ENCODE data around the gene MCOLN3. TPM values are rescaled to one million over a fixed set of nuclear protein-coding genes. Genes with fewer than 3 reads are reported as not detected.

The MCOLN3 gene
- total RNA-seq, 1 experiment from 2014 or later: 2.4 TPM

DNA sequence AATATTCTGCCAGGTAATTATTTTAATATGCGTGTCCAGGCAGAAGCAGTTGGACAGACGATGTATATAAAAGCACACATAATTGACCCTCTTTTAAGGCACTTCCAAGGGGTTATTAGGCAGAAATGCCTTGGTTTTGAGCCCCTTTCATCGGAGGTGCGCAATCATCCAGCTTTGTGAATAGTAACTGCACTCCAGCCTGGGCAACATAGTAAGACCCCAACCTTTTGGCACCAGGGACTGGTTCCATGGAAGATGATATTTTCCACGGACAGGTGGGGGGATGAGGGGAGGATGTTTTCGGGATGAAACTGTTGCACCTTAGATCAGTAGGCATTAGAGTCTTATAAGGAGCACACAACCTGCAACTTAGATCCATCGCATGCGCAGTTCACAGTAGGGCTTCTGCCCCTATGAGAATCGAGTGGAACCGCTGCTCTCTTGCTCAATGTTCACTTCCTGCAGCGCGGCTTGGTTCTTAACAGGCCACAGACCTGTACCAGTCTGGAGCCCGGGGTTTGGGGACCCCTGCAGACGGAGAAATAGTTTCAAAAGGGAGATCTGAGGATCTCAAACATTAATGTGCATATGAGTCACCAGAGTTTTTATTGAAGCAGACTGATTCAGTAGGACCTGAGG lies 49.5 kb downstream of the MCOLN3 start:
- no peaks in the 10 kb centered on the region for H3K36me3 ChIP-seq (ENCODE audit: low read depth, low read length)
- POLR2A ChIA-PET (ENCODE audit: unreplicated experiment): interaction anchor here (0.8 kb wide), 1 partner anchor 287 kb away, joined by 5 read pairs; no protein-coding TSS in a partner anchor
- TF ChIP-seq, protein P1, sequence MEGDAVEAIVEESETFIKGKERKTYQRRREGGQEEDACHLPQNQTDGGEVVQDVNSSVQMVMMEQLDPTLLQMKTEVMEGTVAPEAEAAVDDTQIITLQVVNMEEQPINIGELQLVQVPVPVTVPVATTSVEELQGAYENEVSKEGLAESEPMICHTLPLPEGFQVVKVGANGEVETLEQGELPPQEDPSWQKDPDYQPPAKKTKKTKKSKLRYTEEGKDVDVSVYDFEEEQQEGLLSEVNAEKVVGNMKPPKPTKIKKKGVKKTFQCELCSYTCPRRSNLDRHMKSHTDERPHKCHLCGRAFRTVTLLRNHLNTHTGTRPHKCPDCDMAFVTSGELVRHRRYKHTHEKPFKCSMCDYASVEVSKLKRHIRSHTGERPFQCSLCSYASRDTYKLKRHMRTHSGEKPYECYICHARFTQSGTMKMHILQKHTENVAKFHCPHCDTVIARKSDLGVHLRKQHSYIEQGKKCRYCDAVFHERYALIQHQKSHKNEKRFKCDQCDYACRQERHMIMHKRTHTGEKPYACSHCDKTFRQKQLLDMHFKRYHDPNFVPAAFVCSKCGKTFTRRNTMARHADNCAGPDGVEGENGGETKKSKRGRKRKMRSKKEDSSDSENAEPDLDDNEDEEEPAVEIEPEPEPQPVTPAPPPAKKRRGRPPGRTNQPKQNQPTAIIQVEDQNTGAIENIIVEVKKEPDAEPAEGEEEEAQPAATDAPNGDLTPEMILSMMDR (conservative IDR thresholded peaks at IDR 0.05; ENCODE audit: low read depth, low read length): no peak
- TF ChIP-seq EZH2 (IDR thresholded peaks at IDR 0.05; ENCODE audit: low read length, unreplicated experiment) (no peak), EZH2phosphoT487 (IDR thresholded peaks at IDR 0.05; ENCODE audit: borderline replicate concordance, low read length) (no peak)
- H3F3A ChIP-seq (ENCODE audit: low read length, unreplicated experiment): no peaks in the 10 kb centered on the region
- DNase-seq (peak; percentile 41), ATAC-seq (no peak)
- H3K27ac ChIP-seq (ENCODE audit: low read length): no peak overlapping the region
- H3K9me2 ChIP-seq (replicated peaks; ENCODE audit: low read length): no peaks in the 10 kb centered on the region
- H4K20me1 ChIP-seq (ENCODE audit: low read length): no peaks in the 10 kb centered on the region
- no peaks in the 10 kb centered on the region for H3K27me3 ChIP-seq (ENCODE audit: low read length)
- intact Hi-C loops (cut with micrococcal nuclease): no loop called here
- CTCF ChIA-PET: interaction anchor here (1.3 kb wide), 1 partner anchor 54 kb away, joined by 4 read pairs; no protein-coding TSS in a partner anchor
- no peaks in the 10 kb centered on the region for H3K9me3 ChIP-seq (ENCODE audit: low read length)
- H3K4me2 ChIP-seq (ENCODE audit: low read length): peak overlapping the region; percentile 88
- no TSS peak for BruUV-seq (replicated peaks)
- H2AFZ ChIP-seq (ENCODE audit: low read length): peak overlapping the region; percentile 97
- peak overlapping the region; percentile 77 for H3K4me3 ChIP-seq (ENCODE audit: low read length)
- 0 out of 2 replicates have a peak, but pooled peaks cover 3% of the 10 kb centered on the region for H3K79me2 ChIP-seq (ENCODE audit: low read length)
- peaks cover 17% of the 10 kb centered on the region for H3K4me1 ChIP-seq (ENCODE audit: insufficient read depth, low read length)
- H3K9ac ChIP-seq (ENCODE audit: low read length): no peak overlapping the region

DNA sequence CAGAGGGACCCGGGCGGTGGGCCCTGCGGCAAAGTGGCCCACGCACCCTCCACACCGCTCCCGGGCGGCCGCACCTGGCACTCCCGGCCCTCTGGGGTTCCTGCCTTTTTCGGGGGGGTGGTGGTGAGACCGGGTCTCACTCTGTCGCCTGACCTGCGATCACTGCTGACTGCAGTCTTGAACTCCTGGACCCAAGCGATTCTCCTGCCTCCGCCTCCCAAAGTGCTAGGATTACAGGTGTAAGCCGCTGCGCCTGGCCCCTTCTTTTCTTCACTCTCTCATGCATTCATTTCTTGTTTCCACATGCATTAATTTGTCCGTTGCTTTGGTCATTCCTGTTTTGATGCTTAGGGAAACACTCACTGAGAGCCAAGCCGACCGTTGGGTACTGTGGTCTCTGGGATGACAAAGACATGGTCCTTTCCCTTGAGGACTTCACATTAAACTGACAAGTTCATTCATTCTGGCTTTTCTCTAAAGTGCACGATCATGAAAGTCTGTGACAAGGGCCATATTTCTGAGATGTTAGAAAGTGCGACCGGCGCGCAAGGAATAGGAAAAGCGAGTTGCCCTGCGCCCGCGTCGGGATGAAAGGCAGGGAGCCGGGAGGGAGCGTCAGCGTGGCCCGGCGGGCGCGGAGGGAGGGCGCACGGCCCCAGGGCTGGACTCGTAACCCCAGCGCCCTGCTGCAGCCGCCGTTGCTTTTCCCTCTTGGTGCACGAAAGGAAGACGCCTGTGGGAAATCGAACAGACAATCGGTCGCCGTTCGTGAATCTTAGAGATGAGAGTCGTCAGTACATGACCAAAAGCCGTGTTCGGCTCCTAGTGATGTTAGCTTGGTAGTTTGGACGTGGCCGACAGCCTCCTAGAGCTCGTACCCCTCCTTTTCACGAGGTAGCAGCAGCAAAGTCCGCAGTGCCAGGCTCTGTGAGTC lies 50.4 kb downstream of the MCOLN3 start:
- H3K4me2 ChIP-seq (ENCODE audit: low read length): peak overlapping the region; percentile 88
- CTCF ChIA-PET: interaction anchor here (1.3 kb wide), 1 partner anchor 53 kb away, joined by 4 read pairs; no protein-coding TSS in a partner anchor

More for the DNA sequence above, 50.4 kb downstream of the MCOLN3 start:
- H3F3A ChIP-seq (ENCODE audit: low read length, unreplicated experiment): no peaks in the 10 kb centered on the region
- no peaks in the 10 kb centered on the region for H3K9me3 ChIP-seq (ENCODE audit: low read length)
- H3K27ac ChIP-seq (ENCODE audit: low read length): no peak overlapping the region
- no TSS peak for BruUV-seq (replicated peaks)
- ATAC-seq: peak; percentile 27
- peak overlapping the region; percentile 77 for H3K4me3 ChIP-seq (ENCODE audit: low read length)
- DNase-seq: peak; percentile 14
- 0 out of 2 replicates have a peak, but pooled peaks cover 3% of the 10 kb centered on the region for H3K79me2 ChIP-seq (ENCODE audit: low read length)
- H3K9ac ChIP-seq (ENCODE audit: low read length): 0 out of 2 replicates have a peak overlapping the region, but pooled peaks have one; percentile 20
- POLR2A ChIA-PET (ENCODE audit: unreplicated experiment): interaction anchor here (0.8 kb wide), 1 partner anchor 287 kb away, joined by 5 read pairs; no protein-coding TSS in a partner anchor
- no peaks in the 10 kb centered on the region for H4K20me1 ChIP-seq (ENCODE audit: low read length)
- H3K27me3 ChIP-seq (ENCODE audit: low read length): no peaks in the 10 kb centered on the region
- H2AFZ ChIP-seq (ENCODE audit: low read length): peak overlapping the region; percentile 97
- no peaks in the 10 kb centered on the region for H3K36me3 ChIP-seq (ENCODE audit: low read depth, low read length)
- H3K9me2 ChIP-seq (replicated peaks; ENCODE audit: low read length): no peaks in the 10 kb centered on the region
- TF ChIP-seq EZH2 (IDR thresholded peaks at IDR 0.05; ENCODE audit: low read length, unreplicated experiment): no peak
- TF ChIP-seq EZH2phosphoT487 (IDR thresholded peaks at IDR 0.05; ENCODE audit: borderline replicate concordance, low read length): no peak
- TF ChIP-seq, protein P1 (conservative IDR thresholded peaks at IDR 0.05; ENCODE audit: low read depth, low read length): no peak
- intact Hi-C loops (cut with micrococcal nuclease): loop anchor here (2.0 kb wide), 1 partner anchor 53 kb away; no protein-coding TSS in a partner anchor
- peaks cover 17% of the 10 kb centered on the region for H3K4me1 ChIP-seq (ENCODE audit: insufficient read depth, low read length)

Measured in PC-3 (cell line).